GM20000 (cell line): ENCODE measurements around the gene WARS2.

Experiments
- DNase-seq: peaks from one replicate; pipeline ENCODE4 v3.0.0; 2012; ENCODE audit warnings: low spot score
- TF ChIP-seq, protein P1 (sequence below): IDR thresholded peaks from 2 replicates; pipeline ENCODE4 v1.5.1; 2012; ENCODE audit warnings: mild to moderate bottlenecking, control low read depth; ENCODE audit errors: extremely low read depth, missing control alignments

WARS2 gene

DNA sequence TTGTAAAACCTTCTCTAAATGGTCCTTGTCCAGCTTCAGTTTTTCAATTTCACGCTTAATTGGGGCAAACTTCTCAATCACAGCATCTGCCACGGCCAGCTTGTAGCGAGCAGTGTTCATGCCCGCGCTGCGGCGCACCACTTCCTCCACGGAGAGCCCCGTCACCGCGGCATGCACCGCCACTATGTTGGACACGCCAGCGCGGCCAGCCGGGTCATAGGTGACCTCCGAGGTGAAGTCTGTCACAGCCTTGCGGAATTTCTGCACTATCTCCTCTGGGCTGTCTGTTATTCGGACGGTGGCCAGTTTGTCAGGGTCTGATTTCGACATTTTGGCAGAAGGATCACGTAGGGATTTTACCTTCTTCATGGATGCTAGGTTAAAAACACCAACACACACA lies 107.5 kb downstream of the WARS2 start:
- TF ChIP-seq, protein P1, sequence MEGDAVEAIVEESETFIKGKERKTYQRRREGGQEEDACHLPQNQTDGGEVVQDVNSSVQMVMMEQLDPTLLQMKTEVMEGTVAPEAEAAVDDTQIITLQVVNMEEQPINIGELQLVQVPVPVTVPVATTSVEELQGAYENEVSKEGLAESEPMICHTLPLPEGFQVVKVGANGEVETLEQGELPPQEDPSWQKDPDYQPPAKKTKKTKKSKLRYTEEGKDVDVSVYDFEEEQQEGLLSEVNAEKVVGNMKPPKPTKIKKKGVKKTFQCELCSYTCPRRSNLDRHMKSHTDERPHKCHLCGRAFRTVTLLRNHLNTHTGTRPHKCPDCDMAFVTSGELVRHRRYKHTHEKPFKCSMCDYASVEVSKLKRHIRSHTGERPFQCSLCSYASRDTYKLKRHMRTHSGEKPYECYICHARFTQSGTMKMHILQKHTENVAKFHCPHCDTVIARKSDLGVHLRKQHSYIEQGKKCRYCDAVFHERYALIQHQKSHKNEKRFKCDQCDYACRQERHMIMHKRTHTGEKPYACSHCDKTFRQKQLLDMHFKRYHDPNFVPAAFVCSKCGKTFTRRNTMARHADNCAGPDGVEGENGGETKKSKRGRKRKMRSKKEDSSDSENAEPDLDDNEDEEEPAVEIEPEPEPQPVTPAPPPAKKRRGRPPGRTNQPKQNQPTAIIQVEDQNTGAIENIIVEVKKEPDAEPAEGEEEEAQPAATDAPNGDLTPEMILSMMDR, result no peak
- DNase-seq, result no peak

DNA sequence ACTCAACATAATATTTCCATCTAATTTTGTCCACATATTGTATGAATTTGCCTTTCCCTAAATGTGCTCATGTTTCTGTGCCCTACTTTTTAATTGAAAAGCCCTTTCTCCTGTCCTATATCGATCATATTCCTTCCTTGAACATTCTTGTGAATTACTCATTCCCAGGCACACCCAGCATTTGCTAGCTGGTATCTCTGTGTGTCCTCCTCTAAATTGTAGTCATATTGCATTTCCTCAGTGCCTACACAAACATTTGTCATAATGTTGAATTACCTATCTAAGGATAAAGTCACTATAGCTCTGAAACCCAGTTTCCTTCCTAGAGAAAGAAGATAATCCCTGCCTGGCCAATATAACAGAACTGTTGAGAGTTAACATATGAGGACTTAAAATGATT lies 112.7 kb downstream of the WARS2 start:
- TF ChIP-seq, protein P1, result no peak
- DNase-seq, result no peak

DNA sequence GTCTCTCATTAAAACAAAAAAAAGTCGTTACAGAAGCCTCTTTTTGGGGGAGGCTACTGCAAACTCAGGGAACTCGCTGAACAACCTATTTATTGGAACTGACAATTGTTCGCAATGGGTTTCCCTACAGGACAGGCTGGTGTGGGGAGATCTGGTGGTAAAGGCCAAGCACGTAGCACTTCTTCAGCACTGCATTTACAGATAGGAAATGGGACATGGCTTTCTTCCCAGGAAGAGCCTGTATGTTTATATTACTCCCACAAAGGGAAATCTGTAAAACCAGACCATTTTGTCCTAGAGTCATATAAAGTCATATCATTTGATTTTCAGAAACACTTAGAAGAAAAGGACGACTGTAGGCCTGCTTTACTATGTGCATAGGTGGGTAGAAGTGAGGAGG lies 113.5 kb downstream of the WARS2 start:
- no peak for DNase-seq
- TF ChIP-seq, protein P1, result no peak

DNA sequence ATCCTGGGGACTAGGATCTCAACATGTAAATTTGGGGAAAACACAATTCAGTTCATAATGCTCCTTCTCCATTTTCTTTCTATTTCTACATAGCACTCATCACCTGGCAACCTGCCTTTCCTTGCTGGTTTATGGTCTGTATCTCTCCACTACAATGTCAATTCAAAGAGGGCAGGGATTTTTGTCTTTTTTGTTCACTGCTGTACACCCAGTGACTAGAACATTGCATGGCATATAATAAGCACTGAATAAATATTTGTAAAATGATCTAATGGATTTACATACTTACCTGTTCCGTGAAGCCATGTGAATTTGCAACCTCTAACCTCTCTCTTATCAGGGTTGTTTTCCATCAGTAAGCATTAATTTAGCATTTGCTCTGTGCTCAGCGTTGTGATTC lies 124.9 kb downstream of the WARS2 start:
- DNase-seq, result no peak
- TF ChIP-seq, protein P1, result no peak

DNA sequence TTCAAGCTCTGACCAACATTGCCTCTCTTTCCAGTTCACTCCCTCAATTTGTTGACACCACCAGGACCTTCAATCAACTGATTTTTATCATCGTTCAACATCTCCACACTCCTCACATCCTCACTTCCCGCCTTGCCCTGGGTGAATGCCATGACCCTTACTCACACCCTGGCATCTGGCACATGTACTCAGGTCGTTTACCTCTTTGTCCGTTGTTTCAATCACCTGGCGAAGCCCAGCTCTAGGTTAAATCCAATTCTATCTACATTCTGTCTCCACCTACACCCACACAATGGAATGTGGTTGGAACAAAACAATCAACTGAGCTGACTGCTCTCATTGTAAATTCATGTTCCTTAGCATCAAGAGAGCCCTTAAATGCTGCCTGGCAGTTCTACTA lies 128.1 kb downstream of the WARS2 start:
- no peak for DNase-seq
- TF ChIP-seq, protein P1, result no peak

DNA sequence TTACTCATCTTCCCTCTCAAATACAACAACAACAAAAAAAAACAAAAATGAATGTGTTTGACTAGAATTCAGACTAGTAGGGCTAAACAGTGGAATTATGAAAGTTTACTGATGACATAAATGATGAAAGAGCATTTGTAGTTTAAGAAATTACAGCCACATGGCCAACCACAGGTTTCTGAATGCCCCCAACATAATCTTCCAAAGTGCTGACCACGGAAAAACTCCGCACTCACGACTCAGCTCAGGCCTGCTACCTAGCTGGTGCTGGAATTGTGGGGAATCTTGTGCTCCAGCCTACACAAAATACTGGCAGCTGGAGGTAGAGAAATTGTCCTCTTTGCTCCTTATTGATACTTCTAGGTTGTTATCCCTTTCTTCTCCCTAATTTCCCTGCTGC lies 128.7 kb downstream of the WARS2 start:
- no peak for DNase-seq
- TF ChIP-seq, protein P1, result no peak

DNA sequence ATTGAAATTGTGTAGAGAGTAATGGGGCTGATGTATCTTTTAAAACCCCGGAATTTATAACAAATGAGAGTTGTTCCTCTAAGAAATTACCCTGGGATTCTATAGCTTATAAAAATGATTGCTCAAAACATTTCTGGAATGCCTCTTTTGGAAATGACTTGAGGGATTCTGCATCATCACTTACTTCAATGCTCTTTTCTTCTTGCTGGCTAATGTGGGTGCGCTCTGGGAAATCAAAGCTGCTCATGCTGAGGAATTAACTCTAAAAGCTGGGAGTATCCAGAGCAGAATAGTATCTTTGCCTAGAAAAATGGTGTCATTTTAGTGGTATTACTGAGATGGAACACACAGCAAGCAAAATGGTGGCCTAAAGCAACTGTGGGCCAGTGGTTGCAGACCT lies 129.3 kb downstream of the WARS2 start:
- TF ChIP-seq, protein P1, result no peak
- no peak for DNase-seq

DNA sequence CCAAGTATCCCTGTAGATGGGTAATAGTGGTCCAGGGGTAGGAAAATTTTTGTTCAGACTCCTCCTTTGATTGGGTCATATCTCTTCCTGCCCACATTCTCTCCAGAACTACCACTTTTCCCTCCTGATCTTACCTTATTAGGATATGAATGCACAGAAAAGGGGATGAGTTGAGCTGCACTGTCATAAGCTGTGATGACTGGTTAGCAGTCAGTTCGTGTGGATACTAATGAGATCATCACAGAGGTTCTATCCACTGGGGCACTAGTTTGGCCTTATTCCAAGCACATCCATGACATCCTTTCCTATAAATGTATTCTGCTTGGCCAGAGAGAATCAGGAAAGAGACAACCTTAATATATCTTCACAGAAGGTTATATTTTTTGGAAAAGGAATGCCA lies 130.3 kb downstream of the WARS2 start:
- TF ChIP-seq, protein P1, result no peak
- DNase-seq, result no peak
